Keratinocyte (primary cell): ENCODE measurements around the gene DPP10. TPM values are rescaled to one million over a fixed set of nuclear protein-coding genes. Genes with fewer than 3 reads are reported as not detected.

Experiments
- DNase-seq: peaks from one replicate; pipeline ENCODE4 v3.0.0-alpha.2; 2011; ENCODE audit warnings: low read depth, missing footprints, low spot score
- FAIRE-seq: peaks from 2 replicates; lab custom pipeline; 2011; peaks lifted over from hg19 to GRCh38; lab: Jason Lieb, UNC
- H2AFZ ChIP-seq: 2 replicates; pipeline ENCODE4 v1.6.0; 2012; ENCODE audit warnings: low read length, control low read depth, inconsistent platforms; ENCODE audit not compliant: control insufficient read depth
- H3K27ac ChIP-seq: 2 replicates; pipeline ENCODE4 v1.5.1; 2011; ENCODE audit warnings: low read length; ENCODE audit not compliant: control insufficient read depth, insufficient read depth
- H3K27me3 ChIP-seq: 3 replicates; pipeline ENCODE4 v1.6.0; 2011; ENCODE audit warnings: low read length; ENCODE audit not compliant: control insufficient read depth, insufficient read depth; ENCODE audit errors: extremely low read depth
- H3K36me3 ChIP-seq, 2 experiments: 2 replicates in 1 of 2; 3 replicates in 1 of 2; pipeline ENCODE4 v1.5.1; 2011; ENCODE audit warnings: low read length in 2 of 2, mild to moderate bottlenecking in 1 of 2; ENCODE audit not compliant: control insufficient read depth in 2 of 2, insufficient read depth in 2 of 2; ENCODE audit errors: extremely low read depth in 1 of 2
- H3K4me1 ChIP-seq: 3 replicates; pipeline ENCODE4 v1.5.1; 2011; ENCODE audit warnings: low read length; ENCODE audit not compliant: control insufficient read depth, insufficient read depth; ENCODE audit errors: extremely low read depth
- H3K4me2 ChIP-seq: 3 replicates; pipeline ENCODE4 v1.6.0; 2011; ENCODE audit warnings: low read depth, low read length; ENCODE audit not compliant: control insufficient read depth, insufficient read depth; ENCODE audit errors: extremely low read depth
- H3K4me3 ChIP-seq, 3 experiments: fragments of 200-600 bp in 1 of 3; sonication (generic) in 1 of 3; 2 replicates in 2 of 3; 3 replicates in 1 of 3; pipeline ENCODE4 v1.5.1; 2011 to 2016; ENCODE audit warnings: low read length in 3 of 3, mild to moderate bottlenecking in 3 of 3, control low read depth in 2 of 3, inconsistent platforms in 1 of 3, low read depth in 1 of 3, mixed read lengths in 1 of 3, mixed run types in 1 of 3, moderate library complexity in 1 of 3; ENCODE audit not compliant: control insufficient read depth in 2 of 3, insufficient read depth in 2 of 3; ENCODE audit errors: extremely low read depth in 1 of 3
- H3K79me2 ChIP-seq: 2 replicates; pipeline ENCODE4 v1.6.0; 2012; ENCODE audit warnings: low read length; ENCODE audit not compliant: control insufficient read depth, insufficient read depth
- H3K9ac ChIP-seq: 3 replicates; pipeline ENCODE4 v1.6.0; 2011; ENCODE audit warnings: low read length; ENCODE audit not compliant: control insufficient read depth, insufficient read depth; ENCODE audit errors: extremely low read depth
- H3K9me1 ChIP-seq: 3 replicates; pipeline ENCODE4 v1.6.0; 2011; ENCODE audit warnings: low read length; ENCODE audit not compliant: control insufficient read depth, insufficient read depth; ENCODE audit errors: extremely low read depth
- H3K9me3 ChIP-seq: 2 replicates; pipeline ENCODE4 v1.5.1; 2012; ENCODE audit warnings: low read depth, low read length; ENCODE audit not compliant: control insufficient read depth
- H4K20me1 ChIP-seq: 3 replicates; pipeline ENCODE4 v1.6.0; 2011; ENCODE audit warnings: low read length; ENCODE audit not compliant: control insufficient read depth, insufficient read depth; ENCODE audit errors: extremely low read depth
- EZH2 ChIP-seq: IDR thresholded peaks from one replicate; pipeline ENCODE4 v1.6.1; 2012; ENCODE audit warnings: inconsistent platforms, mild to moderate bottlenecking, low read length, moderate library complexity
- dilution Hi-C: fragments of 300-500 bp; cut with MboI; formaldehyde crosslinking; loops from one replicate; pipeline ENCODE4 v1.7.0; 2020; ENCODE audit warnings: low sequenced_read_pairs; ENCODE audit not compliant: extremely low pct_ligation_motif_present
- polyA plus RNA-seq, 5 experiments: library from polyadenylated mRNA; depleted of rRNA in 3 of 5; stranded (reverse) in 3 of 5; stranded (forward) in 1 of 5; unstranded in 1 of 5; fragments of >200 nt; gene quantifications; 1 replicate in 1 of 5; 2 replicates in 3 of 5; 3 replicates in 1 of 5; pipeline versions ENCODE4 v1.2.1 to v1.2.3, GENCODE V29; 2011 to 2012; ENCODE audit warnings: missing spikeins in 2 of 5, low read depth in 1 of 5, low replicate concordance in 1 of 5
- TF ChIP-seq, protein P1 (sequence below), 3 experiments: IDR thresholded peaks in 1 of 3; conservative IDR thresholded peaks in 1 of 3; optimal IDR thresholded peaks in 1 of 3; 2 replicates in 2 of 3; 3 replicates in 1 of 3; pipeline versions ENCODE3 to v1.5.1; 2011; ENCODE audit warnings: low read length in 3 of 3, mild to moderate bottlenecking in 3 of 3, moderate library complexity in 2 of 3, control low read depth in 1 of 3, inconsistent platforms in 1 of 3; ENCODE audit not compliant: insufficient read depth in 2 of 3; ENCODE audit errors: extremely low read depth in 1 of 3

DPP10 gene
- polyA plus RNA-seq, 1 donor (not counting 4 experiments of a cell fraction or from before 2014, with no cell fraction given), result not detected

DNA sequence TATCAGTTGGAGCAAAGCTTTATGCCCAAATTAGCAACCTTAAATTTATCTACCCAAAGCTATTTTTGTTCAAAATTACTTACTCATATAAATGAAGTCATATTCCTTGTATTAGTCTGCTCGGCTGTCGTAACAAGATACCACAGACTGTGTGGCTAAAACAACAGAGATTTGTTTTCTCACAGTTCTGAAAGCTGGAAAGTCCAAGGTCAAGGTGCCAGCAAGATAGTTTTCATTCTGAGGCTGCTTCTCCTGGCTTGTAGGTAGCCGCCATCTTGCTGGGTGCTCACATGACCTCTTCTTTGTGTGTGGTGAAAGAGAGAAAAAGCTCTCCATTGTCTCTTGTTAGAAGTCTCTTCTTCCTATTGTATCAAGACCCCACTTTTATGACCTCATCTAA lies 15.7 kb upstream of the DPP10 start:
- H3K9ac ChIP-seq, result no peak overlapping the region

DNA sequence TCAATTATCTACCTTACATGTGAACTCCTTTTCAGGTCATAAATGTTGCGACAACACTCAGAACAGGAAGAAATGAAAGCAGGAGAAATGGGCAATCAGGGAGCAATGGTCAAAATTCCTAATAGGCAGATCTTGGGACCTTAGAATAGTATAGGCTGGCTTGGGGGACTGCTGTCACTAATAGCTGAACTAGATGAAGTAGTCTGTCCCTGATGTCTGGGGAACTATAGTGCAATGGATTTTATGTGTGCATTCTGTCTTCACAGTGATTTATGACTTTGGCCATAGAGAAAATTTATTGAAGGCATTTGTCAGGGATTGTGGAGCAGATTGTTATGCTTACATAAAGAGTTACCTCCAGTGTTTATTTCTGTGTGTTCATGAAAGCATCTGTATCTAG lies 6.1 kb upstream of the DPP10 start:
- H3K9me3 ChIP-seq, result no peaks in the 10 kb centered on the region
- no peaks in the 10 kb centered on the region for H3K4me1 ChIP-seq
- no peak overlapping the region for H3K27ac ChIP-seq
- H3K79me2 ChIP-seq, result no peaks in the 10 kb centered on the region
- no peak overlapping the region for H3K9ac ChIP-seq
- no peak for TF ChIP-seq EZH2
- TF ChIP-seq, protein P1, sequence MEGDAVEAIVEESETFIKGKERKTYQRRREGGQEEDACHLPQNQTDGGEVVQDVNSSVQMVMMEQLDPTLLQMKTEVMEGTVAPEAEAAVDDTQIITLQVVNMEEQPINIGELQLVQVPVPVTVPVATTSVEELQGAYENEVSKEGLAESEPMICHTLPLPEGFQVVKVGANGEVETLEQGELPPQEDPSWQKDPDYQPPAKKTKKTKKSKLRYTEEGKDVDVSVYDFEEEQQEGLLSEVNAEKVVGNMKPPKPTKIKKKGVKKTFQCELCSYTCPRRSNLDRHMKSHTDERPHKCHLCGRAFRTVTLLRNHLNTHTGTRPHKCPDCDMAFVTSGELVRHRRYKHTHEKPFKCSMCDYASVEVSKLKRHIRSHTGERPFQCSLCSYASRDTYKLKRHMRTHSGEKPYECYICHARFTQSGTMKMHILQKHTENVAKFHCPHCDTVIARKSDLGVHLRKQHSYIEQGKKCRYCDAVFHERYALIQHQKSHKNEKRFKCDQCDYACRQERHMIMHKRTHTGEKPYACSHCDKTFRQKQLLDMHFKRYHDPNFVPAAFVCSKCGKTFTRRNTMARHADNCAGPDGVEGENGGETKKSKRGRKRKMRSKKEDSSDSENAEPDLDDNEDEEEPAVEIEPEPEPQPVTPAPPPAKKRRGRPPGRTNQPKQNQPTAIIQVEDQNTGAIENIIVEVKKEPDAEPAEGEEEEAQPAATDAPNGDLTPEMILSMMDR (optimal IDR thresholded peaks at IDR 0.05 in 1 of 3, IDR thresholded peaks at IDR 0.05 in 1 of 3, conservative IDR thresholded peaks at IDR 0.05 in 1 of 3; ENCODE audit: extremely low read depth in 1 of 3, insufficient read depth in 2 of 3, low read length in 3 of 3), result no peak
- H3K9me1 ChIP-seq, result no peaks in the 10 kb centered on the region
- H3K36me3 ChIP-seq, result no peaks in the 10 kb centered on the region
- no peak overlapping the region for H3K4me3 ChIP-seq
- no peaks in the 10 kb centered on the region for H4K20me1 ChIP-seq
- dilution Hi-C loops, result no loop called here
- no peaks in the 10 kb centered on the region for H3K27me3 ChIP-seq
- FAIRE-seq (no peak), DNase-seq (no peak)
- H3K4me2 ChIP-seq, result no peak overlapping the region
- H2AFZ ChIP-seq, result no peak overlapping the region

More for the DNA sequence above, 15.7 kb upstream of the DPP10 start:
- FAIRE-seq (no peak), DNase-seq (no peak)
- no peaks in the 10 kb centered on the region for H4K20me1 ChIP-seq
- no peaks in the 10 kb centered on the region for H3K36me3 ChIP-seq
- H3K4me3 ChIP-seq, result no peak overlapping the region
- H3K9me1 ChIP-seq, result no peaks in the 10 kb centered on the region
- no peak for TF ChIP-seq EZH2
- TF ChIP-seq, protein P1 (optimal IDR thresholded peaks at IDR 0.05 in 1 of 3, IDR thresholded peaks at IDR 0.05 in 1 of 3, conservative IDR thresholded peaks at IDR 0.05 in 1 of 3; ENCODE audit: extremely low read depth in 1 of 3, insufficient read depth in 2 of 3, low read length in 3 of 3), result no peak
- no peaks in the 10 kb centered on the region for H3K79me2 ChIP-seq
- H3K27me3 ChIP-seq, result no peaks in the 10 kb centered on the region
- H2AFZ ChIP-seq, result no peak overlapping the region
- no peak overlapping the region for H3K4me2 ChIP-seq
- no peaks in the 10 kb centered on the region for H3K4me1 ChIP-seq
- dilution Hi-C loops, result no loop called here
- no peak overlapping the region for H3K27ac ChIP-seq
- H3K9me3 ChIP-seq, result no peaks in the 10 kb centered on the region
